Mesendoderm (in vitro differentiated cells): ENCODE data around the gene AFF1.

Experiments used
- DNase-seq: peaks from one replicate; pipeline ENCODE4 v3.0.0; 2013
- H2AK5ac ChIP-seq: 2 replicates; pipeline ENCODE4 v1.6.1; 2013; ENCODE audit warnings: low read length, inconsistent platforms
- H2BK120ac ChIP-seq: 2 replicates; pipeline ENCODE4 v1.6.1; 2013; ENCODE audit warnings: low read depth, mild to moderate bottlenecking, low read length, moderate library complexity, mixed read lengths
- H2BK15ac ChIP-seq: replicated peaks from 2 replicates; pipeline ENCODE4 v1.6.1; 2013; ENCODE audit warnings: low read depth, mild to moderate bottlenecking, moderate library complexity
- H2BK5ac ChIP-seq: 2 replicates; pipeline ENCODE4 v1.6.1; 2013; ENCODE audit warnings: low read length, inconsistent platforms
- H3K18ac ChIP-seq: 2 replicates; pipeline ENCODE4 v1.6.1; 2013; ENCODE audit warnings: mild to moderate bottlenecking, low read length, mixed read lengths
- H3K23ac ChIP-seq: one replicate; pipeline ENCODE4 v1.6.1; 2013; ENCODE audit warnings: low read length
- H3K27ac ChIP-seq: 2 replicates; pipeline ENCODE4 v1.5.1; 2013; ENCODE audit warnings: low read depth, mild to moderate bottlenecking, inconsistent platforms, low read length, moderate library complexity
- H3K27me3 ChIP-seq: 2 replicates; pipeline ENCODE4 v1.6.1; 2013; ENCODE audit warnings: low read length, control low read depth, mild to moderate bottlenecking, inconsistent platforms; ENCODE audit not compliant: insufficient read depth, poor library complexity
- H3K36me3 ChIP-seq: 2 replicates; pipeline ENCODE4 v1.6.1; 2013; ENCODE audit warnings: low read length, inconsistent platforms; ENCODE audit not compliant: control insufficient read depth, insufficient read depth
- H3K4ac ChIP-seq: one replicate; pipeline ENCODE4 v1.6.1; 2013; ENCODE audit warnings: low read depth, mild to moderate bottlenecking, low read length, moderate library complexity
- H3K4me1 ChIP-seq: 2 replicates; pipeline ENCODE4 v1.6.1; 2013; ENCODE audit warnings: low read depth, low read length, inconsistent platforms; ENCODE audit not compliant: control insufficient read depth
- H3K4me2 ChIP-seq: 2 replicates; pipeline ENCODE4 v1.6.1; 2013; ENCODE audit warnings: low read length
- H3K4me3 ChIP-seq: 2 replicates; pipeline ENCODE4 v1.5.1; 2013; ENCODE audit warnings: mild to moderate bottlenecking, low read length
- H3K56ac ChIP-seq: one replicate; pipeline ENCODE4 v1.6.1; 2013; ENCODE audit warnings: low read length
- H3K79me1 ChIP-seq: 2 replicates; pipeline ENCODE4 v1.6.1; 2013; ENCODE audit warnings: low read length, inconsistent platforms
- H3K79me2 ChIP-seq: 2 replicates; pipeline ENCODE4 v1.6.1; 2013; ENCODE audit warnings: mild to moderate bottlenecking, low read length; ENCODE audit not compliant: control insufficient read depth, insufficient read depth
- H3K9ac ChIP-seq: 2 replicates; pipeline ENCODE4 v1.6.1; 2013; ENCODE audit warnings: low read length, inconsistent platforms
- H4K5ac ChIP-seq: one replicate; pipeline ENCODE4 v1.6.1; 2013; ENCODE audit warnings: low read length
- H4K8ac ChIP-seq: one replicate; pipeline ENCODE4 v1.6.1; 2013; ENCODE audit warnings: low read depth, mild to moderate bottlenecking, control low read depth, low read length, moderate library complexity
- WGBS: extraction: QIAGEN DNeasy Blood & Tissue Kit; methylation state at CpG from one replicate; pipeline ENCODE4 v1.1.7; 2013; ENCODE audit warnings: low lambda C conversion rate, missing lambda C conversion rate; ENCODE audit not compliant: insufficient coverage; ENCODE audit errors: extremely low coverage; 5-methylcytosine and 5-hydroxymethylcytosine counted together

AFF1 gene

DNA sequence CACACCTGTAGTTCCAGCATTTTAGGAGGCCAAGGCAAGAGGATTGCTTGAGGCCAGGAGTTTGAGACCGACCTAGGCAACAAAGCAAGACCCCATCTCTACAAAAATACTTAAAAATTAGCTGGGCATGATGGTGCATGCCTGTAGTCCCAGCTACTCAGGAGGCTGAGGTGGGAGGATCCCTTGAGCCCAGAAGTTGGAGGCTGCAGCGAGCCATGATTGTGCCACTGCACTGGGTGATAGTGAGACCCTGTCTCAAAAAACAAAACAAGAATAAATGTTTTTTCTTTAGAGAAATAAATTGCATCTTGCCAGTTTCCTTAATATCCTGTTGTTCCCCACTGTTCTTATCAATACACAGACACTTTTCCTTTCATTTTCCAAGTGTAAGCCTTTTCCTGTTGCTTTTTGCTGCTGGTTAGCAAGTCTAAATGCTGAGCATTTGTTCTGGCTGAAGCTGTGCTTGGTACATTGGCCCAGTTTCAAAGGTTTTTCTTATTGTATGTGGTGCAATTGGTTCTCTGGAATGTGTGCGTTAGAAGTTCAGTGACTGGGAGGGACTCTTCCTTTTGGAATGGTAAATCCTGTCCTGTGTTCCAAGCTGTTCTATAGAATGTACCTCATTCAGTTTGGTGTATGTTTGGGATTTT, 98.2 kb downstream of the AFF1 start:
- Histone ChIP-seq H3K9ac (peak overlapping the region; percentile 43), H3K18ac (peak overlapping the region; percentile 95), H2BK120ac (peak overlapping the region; percentile 10), H3K4ac (peak overlapping the region; percentile 76), H3K27me3 (no peaks in the 10 kb centered on the region), H3K4me1 (peaks cover 47% of the 10 kb centered on the region), H3K23ac (no peak overlapping the region), H3K4me2 (no peak overlapping the region), H4K5ac (peak overlapping the region; percentile 71), H4K8ac (no peak overlapping the region), H2BK15ac (peak overlapping the region; percentile 4), H3K27ac (peak overlapping the region; percentile 82), H3K4me3 (no peak overlapping the region), H2AK5ac (peak overlapping the region; percentile 24), H3K56ac (peak overlapping the region; percentile 76), H2BK5ac (peak overlapping the region; percentile 60), H3K36me3 (no peaks in the 10 kb centered on the region), H3K79me1 (peaks cover 4% of the 10 kb centered on the region), H3K79me2 (peaks cover 58% of the 10 kb centered on the region)
- WGBS = no CpG with 5 or more reads among the region's 3 CpGs
- no peak for DNase-seq

DNA sequence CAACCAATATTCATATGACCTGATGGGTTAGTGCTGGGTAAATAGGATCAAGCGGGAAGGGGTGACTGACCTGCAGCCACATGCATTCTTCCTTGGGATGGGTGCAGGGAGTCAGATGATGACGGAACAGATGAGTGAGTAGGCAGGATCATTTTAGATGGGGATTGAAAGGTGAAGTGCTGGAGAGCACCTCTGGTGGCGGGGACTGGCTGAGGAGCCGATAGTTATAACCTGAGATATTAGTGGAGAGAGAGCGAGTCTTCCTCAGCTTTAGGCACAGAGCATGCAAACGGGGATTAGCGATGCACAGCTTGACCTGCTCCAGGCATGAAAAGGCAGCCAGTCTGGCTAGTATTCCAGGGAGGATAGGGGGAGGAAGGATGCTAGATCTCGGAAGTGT, 99.1 kb downstream of the AFF1 start:
- no peak overlapping the region for H3K18ac ChIP-seq
- no peak overlapping the region for H3K4me3 ChIP-seq
- H3K79me2 ChIP-seq = peaks cover 58% of the 10 kb centered on the region
- no peak overlapping the region for H4K8ac ChIP-seq
- no CpG with 5 or more reads among the region's 8 CpGs for WGBS
- H3K4ac ChIP-seq = no peak overlapping the region
- no peaks in the 10 kb centered on the region for H3K27me3 ChIP-seq
- peak; percentile 79 for DNase-seq
- peak overlapping the region; percentile 30 for H3K23ac ChIP-seq
- peaks cover 50% of the 10 kb centered on the region for H3K4me1 ChIP-seq
- H2BK5ac ChIP-seq = peak overlapping the region; percentile 70
- no peak overlapping the region for H2AK5ac ChIP-seq
- peak overlapping the region; percentile 2 for H3K9ac ChIP-seq
- no peaks in the 10 kb centered on the region for H3K36me3 ChIP-seq
- peak overlapping the region; percentile 50 for H3K56ac ChIP-seq
- H2BK120ac ChIP-seq = no peak overlapping the region
- no peak overlapping the region for H3K27ac ChIP-seq
- no peak overlapping the region for H3K4me2 ChIP-seq
- peaks cover 4% of the 10 kb centered on the region for H3K79me1 ChIP-seq
- H2BK15ac ChIP-seq = no peak overlapping the region
- H4K5ac ChIP-seq = no peak overlapping the region

DNA sequence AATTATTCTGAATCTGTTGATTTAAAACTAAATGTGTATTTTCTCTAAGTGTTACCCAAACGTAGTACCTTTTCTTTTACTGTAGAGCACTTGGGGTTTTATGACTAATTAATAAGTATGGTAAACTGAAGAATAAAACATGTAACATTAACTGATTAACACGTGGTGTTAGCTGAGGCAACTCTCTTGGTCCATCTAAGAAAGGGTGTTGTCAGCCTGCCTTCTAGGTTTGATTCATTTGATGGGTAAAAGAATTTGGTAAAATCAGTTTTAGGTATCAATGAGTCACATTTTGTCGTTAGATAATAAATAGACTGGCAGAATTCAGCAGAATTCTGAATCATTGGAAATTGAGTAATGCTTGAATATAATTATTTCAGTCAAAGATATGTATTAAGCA, 99.7 kb downstream of the AFF1 start:
- Histone ChIP-seq H3K4me1 (peaks cover 51% of the 10 kb centered on the region), H3K79me2 (peaks cover 59% of the 10 kb centered on the region), H3K4me2 (no peak overlapping the region), H3K79me1 (peaks cover 2% of the 10 kb centered on the region), H3K4ac (no peak overlapping the region), H3K27ac (no peak overlapping the region), H3K56ac (no peak overlapping the region), H3K4me3 (no peak overlapping the region), H2BK5ac (no peak overlapping the region), H3K27me3 (no peaks in the 10 kb centered on the region), H4K8ac (no peak overlapping the region), H4K5ac (no peak overlapping the region), H3K18ac (peak overlapping the region; percentile 11), H3K36me3 (no peaks in the 10 kb centered on the region), H2BK120ac (no peak overlapping the region), H2BK15ac (no peak overlapping the region), H2AK5ac (no peak overlapping the region), H3K23ac (no peak overlapping the region), H3K9ac (no peak overlapping the region)
- WGBS = no CpG with 5 or more reads among the region's 3 CpGs
- DNase-seq = no peak

GRCh38 chr4:87035881-87036509, 101.2 kb downstream of the AFF1 start:
- Histone ChIP-seq H3K4ac (no peak overlapping the region), H3K79me1 (peaks cover 2% of the 10 kb centered on the region), H4K5ac (no peak overlapping the region), H3K9ac (no peak overlapping the region), H3K27ac (no peak overlapping the region), H3K4me1 (peaks cover 40% of the 10 kb centered on the region), H2BK120ac (no peak overlapping the region), H2BK5ac (peak overlapping the region; percentile 57), H3K56ac (peak overlapping the region; percentile 2), H3K36me3 (no peaks in the 10 kb centered on the region), H2BK15ac (no peak overlapping the region), H3K4me3 (no peak overlapping the region), H3K27me3 (no peaks in the 10 kb centered on the region), H3K79me2 (peaks cover 68% of the 10 kb centered on the region), H3K18ac (no peak overlapping the region), H2AK5ac (no peak overlapping the region), H4K8ac (no peak overlapping the region), H3K4me2 (no peak overlapping the region), H3K23ac (peak overlapping the region; percentile 7)
- no CpG with 5 or more reads among the region's 3 CpGs for WGBS
- DNase-seq = no peak

GRCh38 chr4:87036713-87037112, 101.9 kb downstream of the AFF1 start:
- H2BK120ac ChIP-seq = peak overlapping the region; percentile 23
- no peak overlapping the region for H3K23ac ChIP-seq
- H2BK15ac ChIP-seq = no peak overlapping the region
- H3K9ac ChIP-seq = no peak overlapping the region
- H4K8ac ChIP-seq = no peak overlapping the region
- H4K5ac ChIP-seq = no peak overlapping the region
- H3K4me2 ChIP-seq = no peak overlapping the region
- no peak overlapping the region for H3K4me3 ChIP-seq
- no peak overlapping the region for H3K4ac ChIP-seq
- no peak overlapping the region for H2AK5ac ChIP-seq
- H3K79me1 ChIP-seq = peaks cover 2% of the 10 kb centered on the region
- DNase-seq = no peak
- peak overlapping the region; percentile 34 for H2BK5ac ChIP-seq
- H3K36me3 ChIP-seq = no peaks in the 10 kb centered on the region
- no CpG with 5 or more reads among the region's 4 CpGs for WGBS
- H3K4me1 ChIP-seq = peaks cover 42% of the 10 kb centered on the region
- no peaks in the 10 kb centered on the region for H3K27me3 ChIP-seq
- H3K18ac ChIP-seq = peak overlapping the region; percentile 53
- H3K79me2 ChIP-seq = peaks cover 75% of the 10 kb centered on the region
- H3K56ac ChIP-seq = no peak overlapping the region
- no peak overlapping the region for H3K27ac ChIP-seq
